ENCODE results near the gene RPTOR.

Gene RPTOR

GRCh38 chr17:80947200-80947940 lies 402.7 kb downstream of the RPTOR start:
- H3K4me3 ChIP-seq (ENCODE audit: low read depth in 1 of 2, low read length in 2 of 2): no peak overlapping the region
- peaks cover 8 to 32% of the 10 kb centered on the region in 2 donors for H3K36me3 ChIP-seq (ENCODE audit: control insufficient read depth in 1 of 2, insufficient read depth in 2 of 2, low read length in 2 of 2)
- no peaks in the 10 kb centered on the region for H3K27me3 ChIP-seq (ENCODE audit: control insufficient read depth in 1 of 2, insufficient read depth in 2 of 2, low read length in 2 of 2)
- no peak overlapping the region for H3K27ac ChIP-seq (ENCODE audit: low read depth, low read length)
- no peak overlapping the region for H3K9ac ChIP-seq (ENCODE audit: low read depth in 1 of 2, low read length in 2 of 2)
- peaks cover 0 to 7% of the 10 kb centered on the region in 2 donors for H3K4me1 ChIP-seq (ENCODE audit: control insufficient read depth in 1 of 2, insufficient read depth in 2 of 2, low read length in 2 of 2)
- H3K9me3 ChIP-seq (ENCODE audit: control insufficient read depth in 1 of 2, low read length in 2 of 2): no peaks in the 10 kb centered on the region

GRCh38 chr17:80948019-80948975 lies 403.7 kb downstream of the RPTOR start:
- H3K4me1 ChIP-seq (ENCODE audit: control insufficient read depth in 1 of 2, insufficient read depth in 2 of 2, low read length in 2 of 2): no peaks in the 10 kb centered on the region
- peaks cover 8 to 28% of the 10 kb centered on the region in 2 donors for H3K36me3 ChIP-seq (ENCODE audit: control insufficient read depth in 1 of 2, insufficient read depth in 2 of 2, low read length in 2 of 2)
- no peak overlapping the region for H3K4me3 ChIP-seq (ENCODE audit: low read depth in 1 of 2, low read length in 2 of 2)
- no peaks in the 10 kb centered on the region for H3K27me3 ChIP-seq (ENCODE audit: control insufficient read depth in 1 of 2, insufficient read depth in 2 of 2, low read length in 2 of 2)
- H3K27ac ChIP-seq (ENCODE audit: low read depth, low read length): no peak overlapping the region
- H3K9me3 ChIP-seq (ENCODE audit: control insufficient read depth in 1 of 2, low read length in 2 of 2): no peaks in the 10 kb centered on the region
- H3K9ac ChIP-seq (ENCODE audit: low read depth in 1 of 2, low read length in 2 of 2): no peak overlapping the region

- Histone ChIP-seq H3K36me3 (ENCODE audit: control insufficient read depth in 1 of 2, insufficient read depth in 2 of 2, low read length in 2 of 2) (peaks cover 8 to 28% of the 10 kb centered on the region in 2 donors), H3K27me3 (ENCODE audit: control insufficient read depth in 1 of 2, insufficient read depth in 2 of 2, low read length in 2 of 2) (no peaks in the 10 kb centered on the region), H3K4me3 (ENCODE audit: low read depth in 1 of 2, low read length in 2 of 2) (no peak overlapping the region), H3K27ac (ENCODE audit: low read depth, low read length) (no peak overlapping the region), H3K9ac (ENCODE audit: low read depth in 1 of 2, low read length in 2 of 2) (no peak overlapping the region), H3K4me1 (ENCODE audit: control insufficient read depth in 1 of 2, insufficient read depth in 2 of 2, low read length in 2 of 2) (no peaks in the 10 kb centered on the region), H3K9me3 (ENCODE audit: control insufficient read depth in 1 of 2, low read length in 2 of 2) (no peaks in the 10 kb centered on the region)
Measured at GRCh38 chr17:80948976-80949450, 404.4 kb downstream of the RPTOR start.

GRCh38 chr17:80949451-80950421 lies 405.1 kb downstream of the RPTOR start:
- Histone ChIP-seq H3K27me3 (ENCODE audit: control insufficient read depth in 1 of 2, insufficient read depth in 2 of 2, low read length in 2 of 2) (no peaks in the 10 kb centered on the region), H3K4me3 (ENCODE audit: low read depth in 1 of 2, low read length in 2 of 2) (no peak overlapping the region), H3K4me1 (ENCODE audit: control insufficient read depth in 1 of 2, insufficient read depth in 2 of 2, low read length in 2 of 2) (no peaks in the 10 kb centered on the region), H3K9ac (ENCODE audit: low read depth in 1 of 2, low read length in 2 of 2) (no peak overlapping the region), H3K36me3 (ENCODE audit: control insufficient read depth in 1 of 2, insufficient read depth in 2 of 2, low read length in 2 of 2) (peaks cover 8 to 28% of the 10 kb centered on the region in 2 donors), H3K27ac (ENCODE audit: low read depth, low read length) (no peak overlapping the region), H3K9me3 (ENCODE audit: control insufficient read depth in 1 of 2, low read length in 2 of 2) (no peaks in the 10 kb centered on the region)

- H3K36me3 ChIP-seq (ENCODE audit: control insufficient read depth in 1 of 2, insufficient read depth in 2 of 2, low read length in 2 of 2): peaks cover 8 to 27% of the 10 kb centered on the region in 2 donors
- H3K9ac ChIP-seq (ENCODE audit: low read depth in 1 of 2, low read length in 2 of 2): no peak overlapping the region
- no peak overlapping the region for H3K27ac ChIP-seq (ENCODE audit: low read depth, low read length)
- no peaks in the 10 kb centered on the region for H3K9me3 ChIP-seq (ENCODE audit: control insufficient read depth in 1 of 2, low read length in 2 of 2)
- H3K4me1 ChIP-seq (ENCODE audit: control insufficient read depth in 1 of 2, insufficient read depth in 2 of 2, low read length in 2 of 2): no peaks in the 10 kb centered on the region
- no peaks in the 10 kb centered on the region for H3K27me3 ChIP-seq (ENCODE audit: control insufficient read depth in 1 of 2, insufficient read depth in 2 of 2, low read length in 2 of 2)
- H3K4me3 ChIP-seq (ENCODE audit: low read depth in 1 of 2, low read length in 2 of 2): no peak overlapping the region
Measured at GRCh38 chr17:80950466-80951120, 406.0 kb downstream of the RPTOR start.

GRCh38 chr17:80951121-80952090 lies 406.8 kb downstream of the RPTOR start:
- Histone ChIP-seq H3K27ac (ENCODE audit: low read depth, low read length) (no peak overlapping the region), H3K36me3 (ENCODE audit: control insufficient read depth in 1 of 2, insufficient read depth in 2 of 2, low read length in 2 of 2) (peaks cover 5 to 20% of the 10 kb centered on the region in 2 donors)

GRCh38 chr17:80952291-80952690 lies 407.7 kb downstream of the RPTOR start:
- peaks cover 5 to 13% of the 10 kb centered on the region in 2 donors for H3K36me3 ChIP-seq (ENCODE audit: control insufficient read depth in 1 of 2, insufficient read depth in 2 of 2, low read length in 2 of 2)
- no peaks in the 10 kb centered on the region for H3K4me1 ChIP-seq (ENCODE audit: control insufficient read depth in 1 of 2, insufficient read depth in 2 of 2, low read length in 2 of 2)
- no peak overlapping the region for H3K9ac ChIP-seq (ENCODE audit: low read depth in 1 of 2, low read length in 2 of 2)
- no peaks in the 10 kb centered on the region for H3K27me3 ChIP-seq (ENCODE audit: control insufficient read depth in 1 of 2, insufficient read depth in 2 of 2, low read length in 2 of 2)
- no peaks in the 10 kb centered on the region for H3K9me3 ChIP-seq (ENCODE audit: control insufficient read depth in 1 of 2, low read length in 2 of 2)
- no peak overlapping the region for H3K4me3 ChIP-seq (ENCODE audit: low read depth in 1 of 2, low read length in 2 of 2)
- H3K27ac ChIP-seq (ENCODE audit: low read depth, low read length): no peak overlapping the region

More at GRCh38 chr17:80951121-80952090, 406.8 kb downstream of the RPTOR start:
- Histone ChIP-seq H3K9ac (ENCODE audit: low read depth in 1 of 2, low read length in 2 of 2) (no peak overlapping the region), H3K4me3 (ENCODE audit: low read depth in 1 of 2, low read length in 2 of 2) (no peak overlapping the region), H3K4me1 (ENCODE audit: control insufficient read depth in 1 of 2, insufficient read depth in 2 of 2, low read length in 2 of 2) (no peaks in the 10 kb centered on the region), H3K27me3 (ENCODE audit: control insufficient read depth in 1 of 2, insufficient read depth in 2 of 2, low read length in 2 of 2) (no peaks in the 10 kb centered on the region), H3K9me3 (ENCODE audit: control insufficient read depth in 1 of 2, low read length in 2 of 2) (no peaks in the 10 kb centered on the region)

GRCh38 chr17:80953471-80954315 lies 409.1 kb downstream of the RPTOR start:
- H3K27me3 ChIP-seq (ENCODE audit: control insufficient read depth in 1 of 2, insufficient read depth in 2 of 2, low read length in 2 of 2): no peaks in the 10 kb centered on the region
- no peak overlapping the region for H3K9ac ChIP-seq (ENCODE audit: low read depth in 1 of 2, low read length in 2 of 2)
- H3K4me1 ChIP-seq (ENCODE audit: control insufficient read depth in 1 of 2, insufficient read depth in 2 of 2, low read length in 2 of 2): no peaks in the 10 kb centered on the region
- H3K9me3 ChIP-seq (ENCODE audit: control insufficient read depth in 1 of 2, low read length in 2 of 2): no peaks in the 10 kb centered on the region
- peaks cover 5 to 6% of the 10 kb centered on the region in 2 donors for H3K36me3 ChIP-seq (ENCODE audit: control insufficient read depth in 1 of 2, insufficient read depth in 2 of 2, low read length in 2 of 2)
- no peak overlapping the region for H3K4me3 ChIP-seq (ENCODE audit: low read depth in 1 of 2, low read length in 2 of 2)
- no peak overlapping the region for H3K27ac ChIP-seq (ENCODE audit: low read depth, low read length)
